KMS-11 (cell line): ENCODE data around the gene EIF3J.

Experiments
- H2AFZ ChIP-seq: fragments of 200-600 bp; sonication (generic); 2 replicates; pipeline ENCODE4 v1.6.1; 2016; ENCODE audit warnings: antibody characterized with exemption, mixed run types, low read depth
- H3K27ac ChIP-seq: fragments of 200-600 bp; sonication (generic); 2 replicates; pipeline ENCODE4 v1.6.1; 2016; ENCODE audit warnings: mild to moderate bottlenecking, mixed run types
- H3K27me3 ChIP-seq: fragments of 200-600 bp; sonication (generic); 2 replicates; pipeline ENCODE4 v1.6.1; 2017; ENCODE audit warnings: mild to moderate bottlenecking, low read depth, mixed run types, moderate library complexity; ENCODE audit not compliant: insufficient read depth
- H3K36me3 ChIP-seq: fragments of 200-600 bp; sonication (generic); 2 replicates; pipeline ENCODE4 v1.6.1; 2017; ENCODE audit warnings: mild to moderate bottlenecking, mixed run types; ENCODE audit not compliant: insufficient read depth
- H3K4me1 ChIP-seq: fragments of 200-600 bp; sonication (generic); 2 replicates; pipeline ENCODE4 v1.6.1; 2016; ENCODE audit warnings: mild to moderate bottlenecking, low read depth, mixed run types; ENCODE audit not compliant: poor library complexity, severe bottlenecking
- H3K4me2 ChIP-seq: fragments of 200-600 bp; sonication (generic); 2 replicates; pipeline ENCODE4 v1.7.0; 2016; ENCODE audit warnings: mild to moderate bottlenecking, mixed run types
- H3K4me3 ChIP-seq: fragments of 200-600 bp; sonication (generic); IDR thresholded peaks from 2 replicates; pipeline ENCODE4 v1.6.1; 2017; ENCODE audit warnings: low read depth, low read length, mixed read lengths; ENCODE audit not compliant: insufficient read depth
- H3K79me2 ChIP-seq: fragments of 200-600 bp; sonication (generic); 2 replicates; pipeline ENCODE4 v1.6.1; 2016; ENCODE audit warnings: low read depth, mixed run types; ENCODE audit not compliant: insufficient read depth
- H3K9ac ChIP-seq: fragments of 200-600 bp; sonication (generic); 2 replicates; pipeline ENCODE4 v1.6.1; 2016; ENCODE audit warnings: mild to moderate bottlenecking, mixed run types
- H4K20me1 ChIP-seq: fragments of 200-600 bp; sonication (generic); 2 replicates; pipeline ENCODE4 v1.6.1; 2016; ENCODE audit warnings: mild to moderate bottlenecking, mixed run types; ENCODE audit not compliant: insufficient read depth
- CTCF ChIP-seq: fragments of 200-600 bp; sonication (generic); conservative IDR thresholded peaks from 2 replicates; pipeline ENCODE4 v1.6.1; 2017; ENCODE audit warnings: low read depth, mild to moderate bottlenecking, antibody characterized with exemption, low read length, moderate library complexity, mixed read lengths

The EIF3J gene

GRCh38 chr15:44566155-44566540, 29.2 kb downstream of the EIF3J start:
- Histone ChIP-seq H3K4me1 (no peaks in the 10 kb centered on the region), H2AFZ (no peak overlapping the region), H4K20me1 (no peaks in the 10 kb centered on the region; the same call in 1 of the 2 replicates), H3K4me3 (no peak overlapping the region), H3K36me3 (peaks cover 16% of the 10 kb centered on the region; the same call in 1 of the 2 replicates), H3K27me3 (no peaks in the 10 kb centered on the region), H3K79me2 (no peaks in the 10 kb centered on the region), H3K4me2 (no peak overlapping the region), H3K27ac (no peak overlapping the region), H3K9ac (no peak overlapping the region)
- no peak for TF ChIP-seq CTCF

GRCh38 chr15:44568338-44568737, 31.4 kb downstream of the EIF3J start:
- H3K79me2 ChIP-seq: no peaks in the 10 kb centered on the region
- no peaks in the 10 kb centered on the region for H3K4me1 ChIP-seq
- H3K27ac ChIP-seq: no peak overlapping the region
- H2AFZ ChIP-seq: no peak overlapping the region
- no peak overlapping the region for H3K4me3 ChIP-seq
- H3K36me3 ChIP-seq: peaks cover 7% of the 10 kb centered on the region; the same call in 1 of the 2 replicates
- no peak overlapping the region for H3K4me2 ChIP-seq
- no peak overlapping the region for H3K9ac ChIP-seq
- H3K27me3 ChIP-seq: no peaks in the 10 kb centered on the region
- H4K20me1 ChIP-seq: no peaks in the 10 kb centered on the region
- no peak for TF ChIP-seq CTCF

- Histone ChIP-seq H3K4me2 (no peak overlapping the region), H3K4me1 (no peaks in the 10 kb centered on the region), H3K27ac (no peak overlapping the region), H2AFZ (no peak overlapping the region), H3K79me2 (no peaks in the 10 kb centered on the region), H3K27me3 (no peaks in the 10 kb centered on the region), H3K36me3 (peaks cover 6% of the 10 kb centered on the region; the same call in 1 of the 2 replicates), H3K4me3 (no peak overlapping the region), H3K9ac (no peak overlapping the region), H4K20me1 (no peaks in the 10 kb centered on the region)
- TF ChIP-seq CTCF: no peak
Measured at GRCh38 chr15:44569316-44569715, 32.4 kb downstream of the EIF3J start.

- Histone ChIP-seq H3K27me3 (no peaks in the 10 kb centered on the region), H3K27ac (no peak overlapping the region), H2AFZ (no peak overlapping the region), H3K4me2 (no peak overlapping the region), H3K9ac (no peak overlapping the region), H3K36me3 (no peaks in the 10 kb centered on the region), H3K4me1 (no peaks in the 10 kb centered on the region), H4K20me1 (no peaks in the 10 kb centered on the region), H3K79me2 (no peaks in the 10 kb centered on the region), H3K4me3 (no peak overlapping the region)
- no peak for TF ChIP-seq CTCF
Measured at GRCh38 chr15:44570361-44570760, 33.4 kb downstream of the EIF3J start.

- H3K4me3 ChIP-seq: no peak overlapping the region
- H3K36me3 ChIP-seq: no peaks in the 10 kb centered on the region
- H3K79me2 ChIP-seq: no peaks in the 10 kb centered on the region
- no peak overlapping the region for H3K27ac ChIP-seq
- H2AFZ ChIP-seq: no peak overlapping the region
- H3K27me3 ChIP-seq: no peaks in the 10 kb centered on the region
- H3K4me1 ChIP-seq: peaks cover 3% of the 10 kb centered on the region
- H3K9ac ChIP-seq: no peak overlapping the region
- no peaks in the 10 kb centered on the region for H4K20me1 ChIP-seq
- no peak overlapping the region for H3K4me2 ChIP-seq
- no peak for TF ChIP-seq CTCF
Measured at GRCh38 chr15:44573386-44573785, 36.4 kb downstream of the EIF3J start.
